Measurements from ENCODE around the gene GPC3.
"Not testable (repeated sequence)": the region's sequence is repeated elsewhere in the genome, so short reads cannot be mapped to it uniquely, and the experiment has no call there.

Gene GPC3

GRCh38 chrX:133638285-133638684, 347.1 kb downstream of the GPC3 start:
- no peak for DNase-seq

GRCh38 chrX:133637765-133638164, 347.6 kb downstream of the GPC3 start:
- DNase-seq: no peak

GRCh38 chrX:133636009-133636408, 349.4 kb downstream of the GPC3 start:
- DNase-seq: no peak

- DNase-seq: no peak
Observed at GRCh38 chrX:133634416-133634815, 351.0 kb downstream of the GPC3 start.

- no peak for DNase-seq
Observed at GRCh38 chrX:133633950-133634349, 351.4 kb downstream of the GPC3 start.

- no peak for DNase-seq
Observed at GRCh38 chrX:133633162-133633561, 352.2 kb downstream of the GPC3 start.

- no peak for DNase-seq
Observed at GRCh38 chrX:133630362-133630761, 355.0 kb downstream of the GPC3 start.

DNA sequence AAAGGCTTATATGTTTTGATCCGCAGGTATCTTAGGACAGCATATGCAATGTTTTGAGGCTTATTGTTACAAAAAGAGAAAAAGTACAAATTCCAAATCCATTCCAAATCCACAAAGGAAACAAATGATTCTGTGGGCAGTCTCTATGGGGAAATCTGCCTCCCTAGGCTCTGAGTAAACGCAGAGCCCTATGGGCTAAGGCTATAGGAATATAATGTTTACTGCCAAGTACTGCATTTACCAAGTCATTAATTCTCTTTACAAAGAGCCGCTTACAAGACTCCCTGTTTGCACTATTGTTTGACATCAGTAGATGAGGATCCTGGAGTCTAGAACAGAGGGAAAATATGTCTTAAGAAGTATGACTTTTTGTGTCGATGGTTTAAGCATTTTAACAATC, 357.7 kb downstream of the GPC3 start:
- DNase-seq: no peak

DNA sequence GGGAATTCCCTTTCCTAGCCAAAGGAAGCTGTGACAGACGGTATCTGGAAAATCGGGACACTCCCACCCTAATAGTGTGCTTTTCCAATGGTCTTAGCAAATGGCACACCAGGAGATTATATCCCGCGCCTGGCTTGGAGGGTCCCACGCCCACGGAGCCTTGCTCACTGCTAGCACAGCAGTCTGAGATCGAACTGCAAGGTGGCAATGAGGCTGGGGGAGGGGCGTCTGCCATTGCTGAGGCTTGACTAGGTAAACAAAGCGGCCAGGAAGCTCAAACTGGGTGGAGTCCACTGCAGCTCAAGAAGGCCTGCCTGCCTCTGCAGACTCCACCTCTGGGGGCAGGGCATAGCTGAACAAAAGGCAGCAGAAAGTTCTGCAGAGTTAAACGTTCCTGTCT, 364.0 kb downstream of the GPC3 start:
- not testable (repeated sequence) for DNase-seq

DNA sequence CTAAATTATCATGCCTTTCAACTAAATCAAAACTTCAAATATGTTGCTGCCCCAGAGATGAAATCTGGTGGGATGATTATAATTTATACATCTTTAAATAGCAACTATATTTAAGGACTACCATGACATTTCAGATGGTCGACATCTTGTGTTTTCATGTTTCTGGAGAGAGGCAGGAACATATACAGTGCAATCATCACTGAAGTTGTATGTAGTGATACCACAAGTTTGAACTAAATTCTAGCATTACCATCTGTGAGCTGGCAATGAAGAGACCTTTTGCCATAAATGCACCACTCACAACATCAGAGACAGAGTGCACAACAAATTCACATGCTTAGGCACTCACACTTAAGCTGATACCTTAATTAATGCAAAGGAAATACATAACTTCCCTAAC, 373.7 kb downstream of the GPC3 start:
- no peak for DNase-seq

- DNase-seq: no peak
Observed at GRCh38 chrX:133610056-133610455, 375.3 kb downstream of the GPC3 start.

DNA sequence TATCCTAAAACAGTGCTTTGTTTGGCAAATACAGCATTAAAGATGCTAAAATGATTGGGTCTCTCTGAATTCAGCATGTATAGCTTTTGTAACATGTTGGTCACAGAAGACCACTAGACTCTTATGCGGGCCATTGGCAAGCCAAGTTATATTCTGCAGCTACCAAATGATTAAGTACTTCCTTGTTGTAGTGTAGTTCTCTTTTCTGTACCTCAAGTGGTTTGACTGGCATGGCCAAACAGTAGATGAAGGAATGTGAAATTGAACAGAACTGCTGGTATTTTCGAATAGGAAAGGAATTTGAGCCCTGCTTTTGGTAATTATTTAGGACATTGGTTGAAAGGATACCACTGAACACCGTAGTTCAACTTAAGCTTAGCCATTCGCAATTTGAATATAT, 376.2 kb downstream of the GPC3 start:
- no peak for DNase-seq

GRCh38 chrX:133608406-133608805, 377.0 kb downstream of the GPC3 start:
- no peak for DNase-seq

GRCh38 chrX:133607419-133608348, 377.7 kb downstream of the GPC3 start:
- no peak for DNase-seq

DNA sequence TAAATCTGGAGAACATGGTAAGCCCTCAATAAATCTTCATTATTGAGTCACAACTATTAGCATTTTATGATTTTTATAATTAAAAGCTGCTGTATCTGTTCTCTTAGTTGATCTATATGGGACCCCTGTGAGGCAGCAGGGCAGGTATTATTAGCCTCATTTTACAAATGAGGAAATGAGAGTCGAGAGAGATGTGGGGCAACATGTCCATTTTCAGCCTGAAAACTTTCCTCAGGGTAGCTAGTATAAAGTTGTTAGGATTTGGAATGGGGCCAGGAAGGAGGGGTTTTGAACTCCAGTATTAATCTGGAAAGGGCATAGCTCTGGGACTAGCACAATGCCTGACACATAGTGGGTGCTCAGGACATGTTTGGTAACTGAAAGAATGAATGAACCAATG, 378.4 kb downstream of the GPC3 start:
- no peak for DNase-seq

DNA sequence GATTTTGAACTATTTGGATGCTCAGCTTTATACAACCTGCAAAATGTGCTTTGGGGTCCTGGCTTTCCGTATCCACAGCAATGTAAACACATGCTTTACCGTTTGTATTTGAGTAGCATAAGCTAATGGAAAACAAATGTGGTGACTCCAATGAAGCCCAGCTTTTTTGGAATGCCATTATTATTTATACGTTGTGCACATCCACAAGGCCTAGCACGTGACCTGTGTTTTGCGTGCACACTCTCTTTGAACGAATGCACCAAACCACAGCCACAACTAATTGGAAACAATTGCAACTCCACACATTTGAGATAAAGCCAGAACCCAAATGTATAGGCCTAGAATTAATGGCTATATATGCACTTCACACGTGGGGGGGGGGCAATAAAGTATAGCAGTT, 380.6 kb downstream of the GPC3 start:
- DNase-seq: no peak

GRCh38 chrX:133602881-133603280, 382.5 kb downstream of the GPC3 start:
- no peak for DNase-seq

DNA sequence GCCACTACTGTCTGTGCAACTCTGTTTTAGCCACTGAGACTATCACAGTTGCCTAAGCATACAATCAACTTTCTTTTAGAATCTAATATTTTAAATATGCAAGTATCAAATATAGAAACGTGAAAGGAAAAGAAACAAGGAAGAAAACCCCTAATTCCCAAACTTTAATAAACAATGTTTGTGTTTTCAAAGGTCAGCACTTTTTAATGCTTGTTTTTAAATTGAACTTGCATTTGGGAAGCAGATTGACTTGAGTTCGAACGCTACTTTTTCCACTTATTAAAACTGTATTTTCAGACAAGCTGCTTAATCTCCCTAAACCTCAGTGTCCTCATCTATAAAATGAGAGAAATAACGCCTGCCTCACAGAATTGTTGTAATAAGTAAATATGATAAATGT, 384.3 kb downstream of the GPC3 start:
- no peak for DNase-seq

DNA sequence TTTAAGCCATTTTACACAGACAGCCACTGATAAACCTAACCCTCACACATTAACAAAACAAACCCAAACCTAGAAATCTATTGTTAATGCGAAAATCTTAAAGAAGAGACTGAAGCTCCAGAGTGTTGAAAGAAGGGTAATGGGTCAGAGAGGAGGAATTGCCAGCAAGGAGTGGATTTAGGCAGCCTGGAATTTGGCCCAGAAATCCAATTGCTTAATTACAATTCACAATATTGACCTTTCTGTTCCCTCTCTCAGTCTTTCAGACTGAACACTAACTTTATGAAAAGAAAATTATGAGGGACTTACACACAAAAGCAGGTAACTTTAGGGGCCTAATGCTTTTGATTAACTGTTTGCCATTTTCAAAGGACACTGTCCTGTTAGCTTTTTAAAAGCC, 384.9 kb downstream of the GPC3 start:
- DNase-seq: no peak

GRCh38 chrX:133598601-133599335, 386.6 kb downstream of the GPC3 start:
- DNase-seq: no peak

DNA sequence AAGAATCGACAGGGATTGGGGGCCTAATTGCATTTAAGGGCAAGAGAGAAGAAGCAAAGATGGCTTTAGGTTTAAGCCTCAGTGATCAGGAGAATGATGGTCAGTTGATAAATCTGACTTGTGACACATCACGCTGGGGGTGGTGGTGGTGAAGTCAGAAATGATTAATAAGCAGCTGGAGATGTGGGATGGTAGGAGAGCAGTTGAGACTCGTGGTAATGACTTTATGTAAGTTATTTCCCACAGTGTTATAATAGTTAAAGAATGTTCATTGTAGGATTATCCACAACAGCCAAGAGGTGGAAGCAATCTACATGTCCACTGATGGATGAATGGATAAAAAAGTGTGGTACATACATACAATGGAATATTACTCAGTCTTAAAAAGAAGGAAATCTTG, 391.2 kb downstream of the GPC3 start:
- DNase-seq: no peak

GRCh38 chrX:133593531-133593930, 391.9 kb downstream of the GPC3 start:
- DNase-seq: no peak

DNA sequence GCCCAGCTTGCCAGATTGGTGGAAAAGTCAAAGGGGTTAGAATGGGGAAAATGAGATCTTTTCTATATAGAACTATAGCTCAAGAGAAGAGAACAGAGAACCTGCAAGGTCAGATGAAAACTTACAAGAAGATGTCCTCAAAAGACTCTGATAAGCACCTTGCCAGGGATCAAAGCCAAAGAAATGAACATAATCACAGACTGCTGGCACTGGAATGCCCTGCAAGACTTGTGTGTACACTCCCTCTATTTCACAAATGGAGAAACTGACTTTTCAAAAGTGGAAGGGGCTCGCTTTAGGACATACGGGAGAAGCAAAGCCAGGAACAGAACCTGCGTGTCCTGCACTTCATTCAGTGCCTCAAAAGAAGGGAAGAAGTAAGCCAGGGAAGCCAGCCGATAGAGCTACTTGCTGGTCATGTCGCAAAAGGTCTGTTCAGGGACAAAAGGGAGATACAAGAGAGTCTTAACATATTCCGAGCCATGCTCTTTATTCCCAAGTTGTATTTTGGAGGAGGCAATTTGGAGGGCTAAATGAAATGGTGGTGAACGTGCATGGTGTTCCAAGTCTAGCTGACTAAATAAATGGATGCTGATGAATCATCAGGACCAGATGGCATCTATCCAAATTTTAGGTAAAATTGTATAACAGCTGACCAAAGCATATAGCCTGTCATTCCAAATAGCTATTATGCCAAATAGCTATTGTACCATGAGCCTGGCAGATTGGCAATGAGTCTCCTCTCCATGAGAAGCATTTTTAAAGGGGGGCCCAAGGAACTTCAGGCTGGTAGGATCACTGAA, 394.5 kb downstream of the GPC3 start:
- no peak for DNase-seq

All from CD4-positive, alpha-beta T cell treated with Interleukin-12 subunit alpha and Interleukin-12 subunit beta, for 1 hour (primary cell).